Neuronal stem cell (in vitro differentiated cells): ENCODE results near the gene COMMD7.

Source experiments
- DNase-seq: peaks from one replicate; pipeline ENCODE4 v3.0.0-alpha.2; 2013; ENCODE audit warnings: low spot score
- H2AFZ ChIP-seq: one replicate; pipeline ENCODE4 v1.6.1; 2013; ENCODE audit warnings: mild to moderate bottlenecking, low read length, inconsistent platforms
- H2AK5ac ChIP-seq: 2 replicates; pipeline ENCODE4 v1.6.1; 2013; ENCODE audit warnings: low read depth, mild to moderate bottlenecking, inconsistent platforms, low read length, moderate library complexity, mixed read lengths
- H2BK120ac ChIP-seq: 2 replicates; pipeline ENCODE4 v1.6.1; 2013; ENCODE audit warnings: low read depth, mild to moderate bottlenecking, inconsistent platforms, low read length, moderate library complexity, mixed read lengths
- H2BK12ac ChIP-seq: one replicate; pipeline ENCODE4 v1.6.1; 2013; ENCODE audit warnings: low read length, inconsistent platforms
- H2BK15ac ChIP-seq: 2 replicates; pipeline ENCODE4 v1.6.1; 2013; ENCODE audit warnings: mild to moderate bottlenecking, low read length, inconsistent platforms, mixed read lengths
- H2BK5ac ChIP-seq: one replicate; pipeline ENCODE4 v1.6.1; 2013; ENCODE audit warnings: inconsistent platforms, mild to moderate bottlenecking, low read length, moderate library complexity
- H3K14ac ChIP-seq: one replicate; pipeline ENCODE4 v1.6.1; 2013; ENCODE audit warnings: low read length, inconsistent platforms
- H3K18ac ChIP-seq: 2 replicates; pipeline ENCODE4 v1.6.1; 2013; ENCODE audit warnings: low read length, inconsistent platforms
- H3K23ac ChIP-seq: 2 replicates; pipeline ENCODE4 v1.6.1; 2013; ENCODE audit warnings: low read depth, mild to moderate bottlenecking, mixed read lengths, low read length, inconsistent platforms; ENCODE audit not compliant: poor library complexity
- H3K27ac ChIP-seq: replicated peaks from 3 replicates; pipeline ENCODE4 v1.5.1; 2013; ENCODE audit warnings: low read length, inconsistent platforms
- H3K27me3 ChIP-seq, 3 experiments: 2 replicates each; pipeline ENCODE4 v1.6.1; 2013; ENCODE audit warnings: low read length in 3 of 3, mild to moderate bottlenecking in 2 of 3, inconsistent platforms in 1 of 3, low read depth in 1 of 3, mixed read lengths in 1 of 3, moderate library complexity in 1 of 3; ENCODE audit not compliant: control insufficient read depth in 3 of 3, insufficient read depth in 3 of 3
- H3K36me3 ChIP-seq, 2 donors: replicated peaks in 1 of 2; 2 replicates each; pipeline ENCODE4 v1.6.1; 2013; ENCODE audit warnings: low read length in 2 of 2; ENCODE audit not compliant: control insufficient read depth in 2 of 2, insufficient read depth in 2 of 2
- H3K4ac ChIP-seq: 2 replicates; pipeline ENCODE4 v1.6.1; 2013; ENCODE audit warnings: inconsistent platforms, mild to moderate bottlenecking, low read length, moderate library complexity
- H3K4me1 ChIP-seq, 2 donors: 1 replicate in 1 of 2; 2 replicates in 1 of 2; pipeline ENCODE4 v1.6.1; 2013; ENCODE audit warnings: low read length in 2 of 2, low read depth in 1 of 2; ENCODE audit not compliant: control insufficient read depth in 2 of 2, insufficient read depth in 1 of 2
- H3K4me2 ChIP-seq: one replicate; pipeline ENCODE4 v1.6.1; 2013; ENCODE audit warnings: mild to moderate bottlenecking, low read length, inconsistent platforms; ENCODE audit not compliant: insufficient read depth, poor library complexity, severe bottlenecking
- H3K4me3 ChIP-seq, 2 donors: 2 replicates each; pipeline ENCODE4 v1.5.1; 2013; ENCODE audit warnings: low read length in 2 of 2, mild to moderate bottlenecking in 2 of 2, inconsistent platforms in 1 of 2, moderate library complexity in 1 of 2
- H3K79me1 ChIP-seq: one replicate; pipeline ENCODE4 v1.6.1; 2013; ENCODE audit warnings: low read depth, mild to moderate bottlenecking, inconsistent platforms, low read length, moderate library complexity
- H3K9ac ChIP-seq: one replicate; pipeline ENCODE4 v1.6.1; 2013; ENCODE audit warnings: mild to moderate bottlenecking, low read depth, low read length, inconsistent platforms; ENCODE audit not compliant: poor library complexity
- H3K9me3 ChIP-seq, 2 donors: replicated peaks in 1 of 2; 2 replicates each; pipeline versions ENCODE3 to v1.6.1; 2013; ENCODE audit warnings: low read length in 2 of 2, mild to moderate bottlenecking in 2 of 2, inconsistent platforms in 1 of 2, low read depth in 1 of 2, mixed read lengths in 1 of 2, moderate library complexity in 1 of 2; ENCODE audit not compliant: control insufficient read depth in 2 of 2, insufficient read depth in 1 of 2
- H4K8ac ChIP-seq: one replicate; pipeline ENCODE4 v1.6.1; 2013; ENCODE audit warnings: low read depth, mild to moderate bottlenecking, inconsistent platforms, low read length, moderate library complexity
- H4K91ac ChIP-seq: one replicate; pipeline ENCODE4 v1.6.1; 2013; ENCODE audit warnings: low read length, low read depth, mild to moderate bottlenecking, inconsistent platforms; ENCODE audit not compliant: poor library complexity
- WGBS, 2 donors: extraction: QIAGEN DNeasy Blood & Tissue Kit; methylation state at CpG; one replicate each; pipeline ENCODE4 v1.1.7; 2013; ENCODE audit warnings: missing lambda C conversion rate in 2 of 2, mixed read lengths in 1 of 2; ENCODE audit not compliant: insufficient read length in 2 of 2, insufficient replicate concordance in 1 of 2; ENCODE audit errors: extremely low coverage in 2 of 2; 5-methylcytosine and 5-hydroxymethylcytosine counted together

COMMD7 gene

DNA sequence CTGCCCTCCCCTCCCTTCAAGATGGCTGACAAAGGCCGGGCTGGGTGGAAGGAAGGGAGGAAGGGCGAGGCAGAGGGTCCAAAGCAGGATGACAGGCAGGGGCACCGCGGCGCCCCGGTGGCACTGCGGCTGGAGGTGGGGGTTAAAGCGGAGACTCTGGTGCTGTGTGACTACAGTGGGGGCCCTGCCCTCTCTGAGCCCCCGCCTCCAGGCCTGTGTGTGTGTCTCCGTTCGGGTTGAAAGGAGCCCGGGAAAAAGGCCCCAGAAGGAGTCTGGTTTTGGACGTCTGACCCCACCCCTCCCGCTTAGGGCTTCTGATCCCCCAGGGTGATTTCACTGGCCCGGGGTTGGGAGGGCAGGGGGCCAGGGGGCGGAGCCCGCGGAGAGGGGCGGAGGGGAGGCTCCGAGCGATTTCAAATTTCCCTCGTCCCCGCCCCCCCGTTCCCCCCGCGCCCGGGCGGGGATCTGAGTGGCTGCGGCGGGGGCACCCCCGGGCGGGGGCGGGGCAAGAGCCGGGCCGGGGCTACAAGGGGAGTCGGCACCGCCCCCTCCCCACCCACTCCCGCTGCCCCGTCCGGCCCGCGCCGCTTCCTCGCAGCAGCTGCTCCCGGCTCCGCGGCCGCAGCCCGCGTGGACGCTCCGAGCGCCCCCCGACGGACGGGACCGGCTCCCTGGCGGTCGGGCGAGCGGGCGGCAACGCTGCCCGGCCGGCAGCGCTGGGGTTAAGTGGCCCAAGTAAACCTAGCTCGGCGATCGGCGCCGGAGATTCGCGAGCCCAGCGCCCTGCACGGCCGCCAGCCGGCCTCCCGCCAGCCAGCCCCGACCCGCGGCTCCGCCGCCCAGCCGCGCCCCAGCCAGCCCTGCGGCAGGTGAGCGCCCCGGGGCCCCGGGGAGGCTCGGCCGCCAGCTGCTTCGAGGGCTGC is 18.8 kb upstream of the COMMD7 start, which contains the start of gene DNMT3B:
Gene DNMT3B (plus strand): TSS at position 555 of the 923 bp plus-strand sequence. CDS start 17,939 bp downstream, outside the sequence.
- Histone ChIP-seq H3K4ac (peak within 1 kb of the TSS; percentile 78), H2AFZ (peak within 1 kb of the TSS; percentile 97), H3K14ac (peak within 1 kb of the TSS; percentile 39), H3K4me2 (peak within 1 kb of the TSS; percentile 95), H4K91ac (peak within 1 kb of the TSS; percentile 17), H3K36me3 (no peaks in the 10 kb centered on the region), H3K9ac (peak within 1 kb of the TSS; percentile 94), H2BK12ac (peak within 1 kb of the TSS; percentile 82), H3K27ac (peak within 1 kb of the TSS; percentile 71), H3K27me3 (no peaks in the 10 kb centered on the region), H2AK5ac (peak within 1 kb of the TSS; percentile 62), H3K9me3 (no peaks in the 10 kb centered on the region), H3K4me3 (peak within 1 kb of the TSS; percentile 93 to 98), H4K8ac (no peak within 1 kb of the TSS), H2BK5ac (peak within 1 kb of the TSS; percentile 44), H2BK120ac (peak within 1 kb of the TSS; percentile 64), H3K18ac (peak within 1 kb of the TSS; percentile 93), H3K23ac (peak within 1 kb of the TSS; percentile 90), H2BK15ac (peak within 1 kb of the TSS; percentile 83), H3K79me1 (peaks cover 5% of the 10 kb centered on the region), H3K4me1 (peaks cover 16 to 24% of the 10 kb centered on the region in 2 donors)
- no CpG with 5 or more reads among the region's 92 CpGs for WGBS, 2 donors
- peak; percentile 91 for DNase-seq

DNA sequence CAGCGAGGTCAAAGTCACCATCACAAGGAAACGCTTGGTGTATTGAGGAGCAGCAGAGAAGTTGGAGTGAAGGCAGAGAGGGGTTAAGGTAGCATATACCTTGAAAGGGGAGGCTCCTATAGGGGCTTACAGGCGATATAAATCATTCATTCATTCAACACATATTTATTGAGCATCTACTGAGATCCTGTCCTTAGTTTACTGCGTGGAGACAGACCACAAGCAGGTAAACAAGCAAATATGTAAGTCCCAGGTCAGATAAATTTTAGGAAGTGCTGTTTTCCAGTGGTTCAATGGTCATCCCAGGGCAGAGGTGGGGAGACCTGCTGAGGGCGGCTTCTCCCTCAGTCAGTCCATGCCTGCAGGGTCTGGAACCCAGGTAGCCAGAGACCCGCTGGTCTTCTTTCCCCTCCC is 18.2 kb upstream of the COMMD7 start:
- Histone ChIP-seq H3K79me1 (peaks cover 5% of the 10 kb centered on the region), H2AFZ (peak overlapping the region; percentile 97), H3K4ac (peak overlapping the region; percentile 78), H2AK5ac (peak overlapping the region; percentile 50), H2BK5ac (no peak overlapping the region), H3K4me1 (peaks cover 16 to 24% of the 10 kb centered on the region in 2 donors), H3K27me3 (peaks cover 0 to under 1% (median 0%) of the 10 kb centered on the region in 3 experiments), H2BK12ac (peak overlapping the region; percentile 82), H3K27ac (peak overlapping the region; percentile 71), H2BK120ac (peak overlapping the region; percentile 64), H3K14ac (no peak overlapping the region), H3K9ac (peak overlapping the region; percentile 79), H3K23ac (peak overlapping the region; percentile 76), H3K36me3 (no peaks in the 10 kb centered on the region), H4K8ac (no peak overlapping the region), H3K4me3 (peak overlapping the region; percentile 75 to 93), H2BK15ac (peak overlapping the region; percentile 83), H3K18ac (peak overlapping the region; percentile 93), H4K91ac (peak overlapping the region; percentile 17), H3K4me2 (peak overlapping the region; percentile 56), H3K9me3 (no peaks in the 10 kb centered on the region)
- WGBS, 2 donors = no CpG with 5 or more reads among the region's 6 CpGs
- DNase-seq = no peak

- H4K8ac ChIP-seq = no peak overlapping the region
- peaks cover 0 to 3% (median 0%) of the 10 kb centered on the region in 3 experiments for H3K27me3 ChIP-seq
- H3K9ac ChIP-seq = no peak overlapping the region
- DNase-seq = no peak
- no peak overlapping the region for H2BK120ac ChIP-seq
- WGBS, 2 donors = no CpG with 5 or more reads among the region's 5 CpGs
- H3K4ac ChIP-seq = no peak overlapping the region
- H3K23ac ChIP-seq = no peak overlapping the region
- H3K14ac ChIP-seq = no peak overlapping the region
- H3K4me2 ChIP-seq = no peak overlapping the region
- no peak overlapping the region for H4K91ac ChIP-seq
- H3K27ac ChIP-seq = no peak overlapping the region
- no peak overlapping the region for H3K18ac ChIP-seq
- no peak overlapping the region for H2BK15ac ChIP-seq
- no peaks in the 10 kb centered on the region for H3K36me3 ChIP-seq
- H2AK5ac ChIP-seq = no peak overlapping the region
- no peak overlapping the region for H2BK12ac ChIP-seq
- peaks cover 0 to 3% of the 10 kb centered on the region in 2 donors for H3K4me1 ChIP-seq
- H3K4me3 ChIP-seq = no peak overlapping the region
- H2BK5ac ChIP-seq = no peak overlapping the region
- no peaks in the 10 kb centered on the region for H3K9me3 ChIP-seq
- no peak overlapping the region for H2AFZ ChIP-seq
- H3K79me1 ChIP-seq = no peaks in the 10 kb centered on the region
Observed at GRCh38 chr20:32756156-32756555, 12.9 kb upstream of the COMMD7 start.

GRCh38 chr20:32753731-32754130 is 10.5 kb upstream of the COMMD7 start:
- Histone ChIP-seq H3K4me2 (no peak overlapping the region), H4K91ac (no peak overlapping the region), H3K23ac (no peak overlapping the region), H4K8ac (no peak overlapping the region), H3K9me3 (no peaks in the 10 kb centered on the region), H2BK12ac (peak overlapping the region; percentile 24), H3K4me1 (peaks cover 4 to 10% of the 10 kb centered on the region in 2 donors), H3K14ac (no peak overlapping the region), H2AK5ac (no peak overlapping the region), H2BK120ac (no peak overlapping the region), H3K27ac (no peak overlapping the region), H3K79me1 (no peaks in the 10 kb centered on the region), H3K9ac (no peak overlapping the region), H3K36me3 (no peaks in the 10 kb centered on the region), H2BK15ac (no peak overlapping the region), H3K4me3 (no peak overlapping the region), H3K4ac (no peak overlapping the region), H2AFZ (no peak overlapping the region), H3K27me3 (peaks cover 0 to 3% (median 0%) of the 10 kb centered on the region in 3 experiments), H3K18ac (no peak overlapping the region), H2BK5ac (no peak overlapping the region)
- WGBS, 2 donors = no CpG with 5 or more reads among the region's 4 CpGs
- DNase-seq = no peak
